Measurements from ENCODE around the gene IL17REL. TPM values are rescaled to one million over a fixed set of nuclear protein-coding genes. Genes with fewer than 3 reads are reported as not detected.
A peak's percentile ranks its signal among the peaks of the same experiment; 100 is the strongest.

Gene IL17REL
- total RNA-seq, 4 donors from 2014 or later, result not detected

GRCh38 chr22:50017701-50018224 lies 5.2 kb upstream of the IL17REL start:
- no peak overlapping the region for H3K27ac ChIP-seq
- no peak overlapping the region for H3K4me3 ChIP-seq
- no peaks in the 10 kb centered on the region for H3K36me3 ChIP-seq
- intact Hi-C loops (cut with DNase I; ENCODE audit: low total_unique reads), result no loop called here
- DNase-seq (no peak), ATAC-seq (no peak)
- H3K4me1 ChIP-seq, result no peaks in the 10 kb centered on the region
- TF ChIP-seq POLR2A (IDR thresholded peaks at IDR 0.05) (no peak), CTCF (IDR thresholded peaks at IDR 0.05 in 4 of 5, conservative IDR thresholded peaks at IDR 0.05 in 1 of 5) (no peak)
- in situ Hi-C loops (cut with MboI; ENCODE audit: low sequenced_read_pairs in 4 of 4), result no loop called here
- no peaks in the 10 kb centered on the region for H3K9me3 ChIP-seq
- H3K27me3 ChIP-seq, result peaks cover 37 to 51% (median 51%) of the 10 kb centered on the region in 3 donors

DNA sequence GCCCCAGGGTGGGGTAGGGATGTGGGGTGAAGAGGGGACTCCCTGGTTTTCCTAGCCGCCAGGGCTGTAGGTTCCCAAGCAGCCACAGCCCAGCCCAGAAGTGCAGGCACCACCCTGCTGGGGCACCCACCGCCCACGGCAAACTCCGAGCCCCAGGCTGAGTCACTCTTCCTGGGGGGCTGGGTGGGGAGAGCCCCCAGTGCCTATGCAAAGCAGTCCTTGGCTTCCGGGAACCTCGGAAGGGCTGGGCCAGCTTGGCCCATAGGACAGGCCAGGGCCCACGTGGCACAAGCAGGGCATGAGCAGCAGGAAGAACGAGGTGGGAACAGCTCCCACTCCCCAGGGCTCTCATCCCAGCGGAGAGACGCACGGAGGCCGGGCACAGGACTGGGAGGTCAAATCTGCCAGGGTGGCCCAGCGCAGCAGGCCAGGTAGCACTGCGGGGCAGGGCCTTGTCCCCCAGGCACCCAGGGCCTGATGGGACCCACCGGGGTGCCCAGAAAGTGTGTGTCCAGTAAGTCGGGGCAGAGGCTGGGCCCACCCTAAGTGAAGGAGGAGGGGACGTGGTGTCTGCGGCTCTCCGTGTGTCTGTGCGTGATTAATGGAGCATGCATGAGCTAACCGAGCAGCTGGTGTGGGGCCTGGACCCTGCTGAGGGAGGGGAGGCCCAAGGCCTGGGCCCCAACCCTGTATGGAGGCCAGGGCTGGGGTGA lies 4.6 kb upstream of the IL17REL start:
- Histone ChIP-seq H3K27ac (no peak overlapping the region), H3K4me3 (no peak overlapping the region), H3K27me3 (peaks cover 43 to 58% (median 55%) of the 10 kb centered on the region in 3 donors), H3K36me3 (no peaks in the 10 kb centered on the region), H3K4me1 (no peaks in the 10 kb centered on the region), H3K9me3 (no peaks in the 10 kb centered on the region)
- TF ChIP-seq CTCF (IDR thresholded peaks at IDR 0.05 in 4 of 5, conservative IDR thresholded peaks at IDR 0.05 in 1 of 5) (no peak), POLR2A (IDR thresholded peaks at IDR 0.05) (no peak)
- intact Hi-C loops (cut with DNase I; ENCODE audit: low total_unique reads), result no loop called here
- no peak for ATAC-seq
- in situ Hi-C loops (cut with MboI; ENCODE audit: low sequenced_read_pairs in 4 of 4), result no loop called here
- no peak for DNase-seq

GRCh38 chr22:50016308-50016987 lies 3.9 kb upstream of the IL17REL start:
- TF ChIP-seq CTCF (IDR thresholded peaks at IDR 0.05 in 4 of 5, conservative IDR thresholded peaks at IDR 0.05 in 1 of 5) (no peak), POLR2A (IDR thresholded peaks at IDR 0.05) (no peak)
- ATAC-seq (no peak), DNase-seq (peak in 1 of 2 donors; percentile 12)
- no peaks in the 10 kb centered on the region for H3K4me1 ChIP-seq
- H3K27ac ChIP-seq, result no peak overlapping the region
- no peaks in the 10 kb centered on the region for H3K9me3 ChIP-seq
- no peaks in the 10 kb centered on the region for H3K36me3 ChIP-seq
- intact Hi-C loops (cut with DNase I; ENCODE audit: low total_unique reads), result no loop called here
- in situ Hi-C loops (cut with MboI; ENCODE audit: low sequenced_read_pairs in 4 of 4), result no loop called here
- H3K4me3 ChIP-seq, result no peak overlapping the region
- peaks cover 50 to 64% (median 62%) of the 10 kb centered on the region in 3 donors for H3K27me3 ChIP-seq

- Histone ChIP-seq H3K9me3 (no peaks in the 10 kb centered on the region), H3K27ac (no peak overlapping the region), H3K27me3 (peaks cover 57 to 72% (median 69%) of the 10 kb centered on the region in 3 donors), H3K4me3 (no peak overlapping the region), H3K4me1 (no peaks in the 10 kb centered on the region), H3K36me3 (no peaks in the 10 kb centered on the region)
- in situ Hi-C loops (cut with MboI; ENCODE audit: low sequenced_read_pairs in 4 of 4) (no loop called here), intact Hi-C loops (cut with DNase I; ENCODE audit: low total_unique reads) (no loop called here)
- TF ChIP-seq CTCF (IDR thresholded peaks at IDR 0.05 in 4 of 5, conservative IDR thresholded peaks at IDR 0.05 in 1 of 5), result no peak
- ATAC-seq (no peak), DNase-seq (peak in 1 of 2 donors; percentile 5)
Observed at GRCh38 chr22:50015451-50016307, 3.1 kb upstream of the IL17REL start.
